ENCODE measurements around the gene DSCAML1. TPM values are rescaled to one million over a fixed set of nuclear protein-coding genes. Genes with fewer than 3 reads are reported as not detected.

The DSCAML1 gene
- total and polyA plus RNA-seq, 7 donors = 0.04 to 0.52 (median 0.06) TPM

DNA sequence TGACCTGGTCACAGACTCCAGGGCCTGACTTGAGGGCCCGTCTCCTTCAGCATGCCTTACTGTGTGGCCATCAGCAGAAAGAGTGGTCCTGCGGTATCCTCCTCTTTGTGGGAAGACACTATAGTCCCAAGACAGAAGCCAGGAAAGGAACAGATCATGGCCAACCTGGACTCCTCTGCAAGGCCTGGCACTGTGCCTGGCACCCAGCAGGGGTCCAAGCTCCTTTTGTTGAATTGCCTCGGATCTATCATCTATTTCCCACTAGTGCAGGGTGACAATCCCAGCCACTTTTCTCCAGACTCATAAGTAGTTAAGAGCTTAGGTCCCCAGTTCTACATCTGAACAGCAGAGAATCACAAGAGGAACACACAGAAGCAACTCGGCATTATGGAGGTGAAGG lies 27.0 kb downstream of the DSCAML1 start:
- no peaks in the 10 kb centered on the region for H3K36me3 ChIP-seq (ENCODE audit: insufficient read depth in 1 of 2, low read depth in 1 of 2)

DNA sequence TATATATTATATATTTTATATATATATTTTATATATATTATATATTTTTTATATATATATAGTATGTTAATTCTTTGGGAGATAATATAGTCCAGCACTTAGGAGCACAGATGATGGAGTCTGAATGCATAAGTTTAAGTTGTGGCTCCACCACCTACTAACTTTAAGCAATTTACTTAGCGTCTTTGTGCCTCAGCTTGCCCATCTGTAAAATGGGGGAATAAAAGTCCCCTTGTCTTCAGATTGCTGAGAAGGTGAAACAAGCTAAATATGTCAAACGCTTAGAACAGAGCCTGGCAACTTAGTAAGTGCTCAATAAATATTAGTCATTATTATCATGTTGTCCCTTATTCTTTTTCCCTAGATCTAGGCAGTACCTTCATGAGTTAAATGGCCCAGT lies 27.5 kb downstream of the DSCAML1 start:
- H3K4me1 ChIP-seq = no peaks in the 10 kb centered on the region
- DNase-seq (no peak), ATAC-seq (no peak)
- H3K4me3 ChIP-seq = no peak overlapping the region
- intact Hi-C loops (cut with DNase I) = no loop called here
- no peaks in the 10 kb centered on the region for H3K27me3 ChIP-seq (ENCODE audit: insufficient read depth in 3 of 3, low read length in 2 of 3)
- H3K36me3 ChIP-seq (ENCODE audit: insufficient read depth in 1 of 2, low read depth in 1 of 2) = no peaks in the 10 kb centered on the region
- no peaks in the 10 kb centered on the region for H3K9me3 ChIP-seq
- no peak overlapping the region for H3K27ac ChIP-seq
- TF ChIP-seq, protein P1, sequence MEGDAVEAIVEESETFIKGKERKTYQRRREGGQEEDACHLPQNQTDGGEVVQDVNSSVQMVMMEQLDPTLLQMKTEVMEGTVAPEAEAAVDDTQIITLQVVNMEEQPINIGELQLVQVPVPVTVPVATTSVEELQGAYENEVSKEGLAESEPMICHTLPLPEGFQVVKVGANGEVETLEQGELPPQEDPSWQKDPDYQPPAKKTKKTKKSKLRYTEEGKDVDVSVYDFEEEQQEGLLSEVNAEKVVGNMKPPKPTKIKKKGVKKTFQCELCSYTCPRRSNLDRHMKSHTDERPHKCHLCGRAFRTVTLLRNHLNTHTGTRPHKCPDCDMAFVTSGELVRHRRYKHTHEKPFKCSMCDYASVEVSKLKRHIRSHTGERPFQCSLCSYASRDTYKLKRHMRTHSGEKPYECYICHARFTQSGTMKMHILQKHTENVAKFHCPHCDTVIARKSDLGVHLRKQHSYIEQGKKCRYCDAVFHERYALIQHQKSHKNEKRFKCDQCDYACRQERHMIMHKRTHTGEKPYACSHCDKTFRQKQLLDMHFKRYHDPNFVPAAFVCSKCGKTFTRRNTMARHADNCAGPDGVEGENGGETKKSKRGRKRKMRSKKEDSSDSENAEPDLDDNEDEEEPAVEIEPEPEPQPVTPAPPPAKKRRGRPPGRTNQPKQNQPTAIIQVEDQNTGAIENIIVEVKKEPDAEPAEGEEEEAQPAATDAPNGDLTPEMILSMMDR (IDR thresholded peaks at IDR 0.05) = no peak
- WGBS, 3 donors = 92 to 100% (median 98%) methylated on average over 2 of the region's 2 CpGs

More for the DNA sequence above, 27.0 kb downstream of the DSCAML1 start:
- Histone ChIP-seq H3K9me3 (no peaks in the 10 kb centered on the region), H3K4me3 (no peak overlapping the region), H3K27ac (no peak overlapping the region), H3K4me1 (no peaks in the 10 kb centered on the region), H3K27me3 (ENCODE audit: insufficient read depth in 3 of 3, low read length in 2 of 3) (peaks cover 0 to 1% (median 0%) of the 10 kb centered on the region in 3 donors)
- intact Hi-C loops (cut with DNase I) = no loop called here
- no peak for ATAC-seq
- 73 to 88% (median 74%) methylated on average over 4 of the region's 4 CpGs for WGBS, 3 donors
- TF ChIP-seq, protein P1 (IDR thresholded peaks at IDR 0.05) = no peak
- no peak for DNase-seq

DNA sequence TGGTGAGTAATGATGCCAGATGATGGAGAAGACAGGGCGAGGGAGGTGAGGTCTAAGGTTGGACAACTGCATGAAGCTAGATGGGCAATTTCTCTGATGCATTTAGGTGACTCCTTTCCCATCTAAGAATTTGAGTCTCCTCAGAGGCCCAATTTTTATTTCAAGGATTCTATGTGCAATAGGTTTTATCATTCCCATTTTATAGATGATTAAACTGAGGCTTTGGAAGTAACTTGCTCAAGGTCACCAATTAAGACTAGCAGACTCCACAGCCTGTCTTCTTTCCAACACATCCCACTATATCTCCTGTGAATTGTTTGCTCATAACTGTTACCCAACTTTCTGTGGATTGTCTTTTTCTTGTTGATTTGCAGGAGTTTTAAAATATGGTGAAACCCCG lies 28.5 kb downstream of the DSCAML1 start:
- DNase-seq (no peak), ATAC-seq (no peak)
- no peaks in the 10 kb centered on the region for H3K27me3 ChIP-seq (ENCODE audit: insufficient read depth in 3 of 3, low read length in 2 of 3)
- H3K4me3 ChIP-seq = no peak overlapping the region
- no peak overlapping the region for H3K27ac ChIP-seq
- H3K9me3 ChIP-seq = no peaks in the 10 kb centered on the region
- H3K4me1 ChIP-seq = no peaks in the 10 kb centered on the region
- H3K36me3 ChIP-seq (ENCODE audit: insufficient read depth in 1 of 2, low read depth in 1 of 2) = no peaks in the 10 kb centered on the region
- intact Hi-C loops (cut with DNase I) = no loop called here
- 86 to 94% (median 91%) methylated on average over 2 of the region's 2 CpGs for WGBS, 3 donors
- TF ChIP-seq, protein P1 (IDR thresholded peaks at IDR 0.05) = no peak

DNA sequence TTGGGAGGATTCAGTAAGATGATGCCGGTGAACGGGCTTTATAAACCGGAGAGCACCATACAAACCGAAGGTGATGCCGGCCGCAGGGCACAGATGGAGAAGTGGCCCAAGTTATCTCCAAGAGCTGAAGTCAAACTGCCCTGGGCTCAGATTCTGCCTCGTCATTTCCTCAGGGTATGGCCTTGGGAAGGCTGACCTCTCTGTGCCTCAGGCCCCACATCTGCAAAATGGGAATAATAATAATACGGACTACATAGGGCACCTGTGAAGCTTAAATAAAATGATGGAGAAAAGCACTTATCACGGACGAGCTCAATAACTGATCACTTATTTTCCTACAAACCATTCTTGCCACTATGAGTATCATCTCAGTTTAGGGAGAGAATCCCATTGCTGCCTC lies 29.9 kb downstream of the DSCAML1 start:
- intact Hi-C loops (cut with DNase I) = no loop called here
- 90 to 92% (median 91%) methylated on average over 10 of the region's 10 CpGs for WGBS, 3 donors
- H3K36me3 ChIP-seq (ENCODE audit: insufficient read depth in 1 of 2, low read depth in 1 of 2) = no peaks in the 10 kb centered on the region
- ATAC-seq (no peak), DNase-seq (no peak)
- H3K27ac ChIP-seq = no peak overlapping the region
- H3K4me3 ChIP-seq = no peak overlapping the region
- TF ChIP-seq, protein P1 (IDR thresholded peaks at IDR 0.05) = no peak
- no peaks in the 10 kb centered on the region for H3K27me3 ChIP-seq (ENCODE audit: insufficient read depth in 3 of 3, low read length in 2 of 3)
- H3K4me1 ChIP-seq = no peaks in the 10 kb centered on the region
- no peaks in the 10 kb centered on the region for H3K9me3 ChIP-seq

DNA sequence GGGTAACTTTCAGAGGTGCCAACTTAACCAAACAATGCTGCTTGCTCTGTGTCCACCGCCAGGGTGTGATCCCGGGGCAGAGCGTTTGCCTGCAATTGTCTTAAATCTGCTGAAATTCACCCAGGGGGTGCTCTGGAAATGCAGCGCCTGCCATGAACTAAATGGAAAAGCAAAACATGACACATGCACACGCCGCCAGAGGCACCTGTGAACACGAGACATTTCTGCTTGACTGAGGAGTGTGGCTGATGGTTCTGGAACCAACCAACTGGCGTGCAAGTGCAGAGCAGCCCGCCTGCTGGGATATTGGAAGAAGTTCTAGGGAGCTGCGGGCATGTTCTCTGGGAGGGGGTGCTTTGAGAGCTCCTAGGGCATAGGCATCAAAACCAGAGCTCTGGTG lies 30.4 kb downstream of the DSCAML1 start:
- Histone ChIP-seq H3K27ac (no peak overlapping the region), H3K27me3 (ENCODE audit: insufficient read depth in 3 of 3, low read length in 2 of 3) (no peaks in the 10 kb centered on the region), H3K4me1 (no peaks in the 10 kb centered on the region), H3K9me3 (no peaks in the 10 kb centered on the region), H3K36me3 (ENCODE audit: insufficient read depth in 1 of 2, low read depth in 1 of 2) (no peaks in the 10 kb centered on the region), H3K4me3 (no peak overlapping the region)
- TF ChIP-seq, protein P1 (IDR thresholded peaks at IDR 0.05) = no peak
- DNase-seq (no peak), ATAC-seq (no peak)
- WGBS, 3 donors = 80 to 84% (median 84%) methylated on average over 10 of the region's 10 CpGs
- intact Hi-C loops (cut with DNase I) = no loop called here

Measured in psoas muscle (tissue), 8 donors.